Measurements from ENCODE around the gene KRT222.

- no peak for TF ChIP-seq CTCF (IDR thresholded peaks at IDR 0.05; ENCODE audit: insufficient read depth, low read length)
- TF ChIP-seq POLR2AphosphoS5 (IDR thresholded peaks at IDR 0.05; ENCODE audit: low read depth) = no peak
These were observed 16.0 kb upstream of the KRT222 start for GRCh38 chr17:40680998-40681397.
